ENCODE measurements around the gene ZNF423.

DNA sequence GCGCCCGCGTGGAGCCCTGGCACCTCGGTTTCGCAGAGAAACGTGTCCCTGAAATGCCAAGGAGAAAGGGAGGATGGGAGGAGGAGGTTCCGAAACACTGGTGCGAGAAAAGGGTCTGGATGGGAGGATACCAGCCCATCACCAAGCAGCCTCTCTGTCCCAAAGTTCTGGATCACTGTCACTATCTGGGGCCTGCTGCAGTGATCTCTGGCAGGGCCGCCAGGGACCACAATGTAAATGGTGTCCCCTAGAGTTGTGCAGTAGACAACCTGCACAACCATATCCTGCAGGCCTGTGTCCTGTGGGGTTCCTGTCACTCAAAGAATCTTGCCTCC lies 253.0 kb downstream of the ZNF423 start:
- TF ChIP-seq ZNF445 (CRISPR knock-in tag; IDR thresholded peaks at IDR 0.05; ENCODE audit: low read depth) (no peak), MECOM (CRISPR knock-in tag; IDR thresholded peaks at IDR 0.05) (no peak), TAF1 (IDR thresholded peaks at IDR 0.05; ENCODE audit: control insufficient read depth, extremely low read depth, insufficient read depth, low read length, severe bottlenecking) (no peak), POLR2A (conservative IDR thresholded peaks at IDR 0.05) (no peak), REST (IDR thresholded peaks at IDR 0.05; ENCODE audit: borderline replicate concordance) (no peak), REST (CRISPR knock-in tag; IDR thresholded peaks at IDR 0.05; ENCODE audit: low read depth) (no peak), PHB2 (IDR thresholded peaks at IDR 0.05; ENCODE audit: low read depth) (no peak), MTA3 (IDR thresholded peaks at IDR 0.05; ENCODE audit: borderline replicate concordance) (no peak), POLR2AphosphoS5 (IDR thresholded peaks at IDR 0.05; ENCODE audit: control insufficient read depth, insufficient read depth, low read depth, low read length) (no peak), KLF6 (CRISPR knock-in tag; IDR thresholded peaks at IDR 0.05; ENCODE audit: borderline replicate concordance) (no peak), ETV5 (CRISPR knock-in tag; IDR thresholded peaks at IDR 0.05; ENCODE audit: low read depth) (no peak), ZNF586 (CRISPR knock-in tag; conservative IDR thresholded peaks at IDR 0.05) (no peak), SIN3A (IDR thresholded peaks at IDR 0.05; ENCODE audit: borderline replicate concordance in 2 of 2, control insufficient read depth in 1 of 2, low read depth in 2 of 2, low read length in 2 of 2) (no peak), ELF1 (tag; IDR thresholded peaks at IDR 0.05) (no peak)
